Measurements from ENCODE around the gene RET.
"Not testable (repeated sequence)": the region's sequence is repeated elsewhere in the genome, so short reads cannot be mapped to it uniquely, and the experiment has no call there.

Gene RET

DNA sequence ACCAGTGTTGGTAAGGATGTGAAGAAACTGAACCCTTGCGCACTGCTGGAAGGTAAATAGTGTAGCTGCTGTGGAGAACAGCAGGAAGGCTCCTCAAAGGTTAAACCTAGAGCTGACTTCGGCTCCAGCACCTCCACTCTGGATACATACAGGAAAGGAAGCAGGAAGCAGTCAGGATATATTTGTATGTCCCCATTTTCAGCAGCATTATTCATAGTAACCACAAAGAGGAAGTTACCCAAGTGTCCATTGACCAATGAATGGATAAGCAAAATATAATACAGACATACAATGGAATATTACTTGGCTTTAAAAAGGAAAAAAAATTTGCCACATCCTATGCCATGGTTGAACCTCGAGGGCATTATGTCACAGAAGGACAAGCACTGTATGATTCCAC, 15.0 kb downstream of the RET start:
- DNase-seq (ENCODE audit: low spot score): no peak
- TF ChIP-seq, protein P1, sequence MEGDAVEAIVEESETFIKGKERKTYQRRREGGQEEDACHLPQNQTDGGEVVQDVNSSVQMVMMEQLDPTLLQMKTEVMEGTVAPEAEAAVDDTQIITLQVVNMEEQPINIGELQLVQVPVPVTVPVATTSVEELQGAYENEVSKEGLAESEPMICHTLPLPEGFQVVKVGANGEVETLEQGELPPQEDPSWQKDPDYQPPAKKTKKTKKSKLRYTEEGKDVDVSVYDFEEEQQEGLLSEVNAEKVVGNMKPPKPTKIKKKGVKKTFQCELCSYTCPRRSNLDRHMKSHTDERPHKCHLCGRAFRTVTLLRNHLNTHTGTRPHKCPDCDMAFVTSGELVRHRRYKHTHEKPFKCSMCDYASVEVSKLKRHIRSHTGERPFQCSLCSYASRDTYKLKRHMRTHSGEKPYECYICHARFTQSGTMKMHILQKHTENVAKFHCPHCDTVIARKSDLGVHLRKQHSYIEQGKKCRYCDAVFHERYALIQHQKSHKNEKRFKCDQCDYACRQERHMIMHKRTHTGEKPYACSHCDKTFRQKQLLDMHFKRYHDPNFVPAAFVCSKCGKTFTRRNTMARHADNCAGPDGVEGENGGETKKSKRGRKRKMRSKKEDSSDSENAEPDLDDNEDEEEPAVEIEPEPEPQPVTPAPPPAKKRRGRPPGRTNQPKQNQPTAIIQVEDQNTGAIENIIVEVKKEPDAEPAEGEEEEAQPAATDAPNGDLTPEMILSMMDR (IDR thresholded peaks at IDR 0.05; ENCODE audit: extremely low read depth, missing control alignments): no peak

DNA sequence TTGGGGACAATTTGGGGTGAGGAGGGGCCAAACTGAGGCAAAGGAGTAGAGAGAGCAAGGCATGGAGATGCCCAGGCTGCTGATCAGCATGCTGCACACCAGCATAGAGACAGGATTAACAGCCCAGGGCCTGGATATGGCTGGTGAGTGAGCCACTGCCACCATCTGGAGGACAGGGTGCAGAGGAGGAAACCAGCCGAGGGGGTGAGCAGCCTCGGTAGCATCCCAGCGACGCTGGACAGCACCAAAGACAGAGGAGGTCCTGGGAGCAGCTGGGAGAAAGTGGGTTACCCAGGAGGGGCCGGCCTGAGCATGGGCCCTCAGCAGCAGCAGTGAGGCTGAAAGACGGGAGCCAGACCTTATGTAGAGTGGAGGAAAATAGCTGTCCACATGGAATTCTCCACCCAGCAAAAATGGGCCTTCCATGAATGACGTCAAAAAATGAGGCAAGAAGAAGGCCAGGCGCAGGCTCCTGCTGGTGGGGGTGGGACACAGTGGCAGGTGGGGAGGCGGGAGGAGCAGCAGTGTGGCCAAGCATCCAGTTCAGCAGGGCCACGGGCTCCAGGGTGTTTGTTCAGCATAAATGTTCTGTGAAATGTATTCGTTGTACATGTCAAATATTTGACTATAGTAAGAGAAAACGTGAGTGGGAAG, 16.7 kb downstream of the RET start:
- TF ChIP-seq, protein P1 (IDR thresholded peaks at IDR 0.05; ENCODE audit: extremely low read depth, missing control alignments): no peak
- no peak for DNase-seq (ENCODE audit: low spot score)

DNA sequence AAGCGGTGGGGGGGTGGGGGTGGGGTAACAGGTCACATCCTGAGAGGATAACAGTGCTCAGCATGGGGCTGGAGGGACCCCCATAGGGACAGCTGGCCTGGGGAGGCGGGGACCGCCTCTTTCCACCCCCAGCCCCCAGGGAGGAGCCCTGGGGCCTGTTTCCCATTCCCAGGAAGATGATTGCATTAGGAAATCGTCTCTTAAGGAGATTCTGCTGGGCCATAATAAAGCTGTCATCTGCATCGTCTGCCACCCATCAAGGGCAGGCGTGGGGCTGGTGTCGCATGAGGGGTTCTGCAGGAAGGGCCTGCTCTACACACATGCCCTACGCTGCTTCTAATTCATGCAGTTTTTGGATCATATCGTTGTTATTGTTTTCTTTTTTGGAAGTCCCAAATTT, 17.2 kb downstream of the RET start:
- DNase-seq (ENCODE audit: low spot score): no peak
- TF ChIP-seq, protein P1 (IDR thresholded peaks at IDR 0.05; ENCODE audit: extremely low read depth, missing control alignments): no peak

DNA sequence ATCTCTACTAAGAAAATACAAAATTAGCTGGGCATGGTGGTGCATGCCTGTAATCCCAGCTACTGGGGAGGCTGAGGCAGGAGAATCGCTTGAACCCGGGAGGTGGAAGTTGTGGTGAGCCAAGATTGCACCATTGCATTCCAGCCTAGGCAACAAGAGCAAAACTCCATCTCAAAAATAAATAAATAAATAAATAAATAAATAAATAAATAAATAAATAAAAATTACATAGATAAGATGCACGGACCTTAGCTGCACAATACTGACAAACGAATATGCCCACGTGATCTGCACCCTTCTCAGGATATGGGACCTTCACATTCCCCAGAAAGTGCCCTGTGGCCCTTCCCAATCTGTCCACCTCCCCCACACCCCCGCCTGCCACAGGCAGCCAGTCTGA, 22.5 kb downstream of the RET start:
- DNase-seq (ENCODE audit: low spot score): not testable (repeated sequence)

DNA sequence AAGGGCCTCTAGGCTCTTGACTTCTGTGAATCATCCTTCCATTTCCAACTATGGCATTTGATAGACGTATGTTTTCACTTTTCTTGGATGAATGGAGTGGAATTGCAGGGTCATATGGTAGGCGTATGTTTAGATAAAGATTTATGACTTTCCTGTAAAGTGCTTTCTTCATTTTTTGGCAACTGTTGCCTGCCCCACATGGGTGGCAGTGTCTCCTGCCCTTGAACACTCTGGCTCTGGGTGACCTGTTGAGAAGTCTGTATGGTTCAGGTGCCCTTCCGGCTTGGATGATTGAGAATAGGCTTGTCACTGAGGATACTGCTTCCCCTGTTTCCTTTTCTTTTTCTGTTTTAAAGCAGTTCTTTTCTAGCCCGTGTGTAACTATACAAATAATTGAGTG, 23.1 kb downstream of the RET start:
- TF ChIP-seq, protein P1 (IDR thresholded peaks at IDR 0.05; ENCODE audit: extremely low read depth, missing control alignments): no peak
- DNase-seq (ENCODE audit: low spot score): no peak

DNA sequence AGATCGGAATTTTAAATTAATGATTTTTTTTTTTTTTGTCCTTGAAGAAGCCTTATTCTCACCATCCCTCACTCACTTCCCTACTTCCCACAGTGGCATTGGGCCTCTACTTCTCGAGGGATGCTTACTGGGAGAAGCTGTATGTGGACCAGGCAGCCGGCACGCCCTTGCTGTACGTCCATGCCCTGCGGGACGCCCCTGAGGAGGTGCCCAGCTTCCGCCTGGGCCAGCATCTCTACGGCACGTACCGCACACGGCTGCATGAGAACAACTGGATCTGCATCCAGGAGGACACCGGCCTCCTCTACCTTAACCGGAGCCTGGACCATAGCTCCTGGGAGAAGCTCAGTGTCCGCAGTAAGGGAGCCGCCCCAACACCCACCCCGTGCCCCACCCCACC, 23.5 kb downstream of the RET start:
- DNase-seq (ENCODE audit: low spot score): no peak
- TF ChIP-seq, protein P1 (IDR thresholded peaks at IDR 0.05; ENCODE audit: extremely low read depth, missing control alignments): no peak

DNA sequence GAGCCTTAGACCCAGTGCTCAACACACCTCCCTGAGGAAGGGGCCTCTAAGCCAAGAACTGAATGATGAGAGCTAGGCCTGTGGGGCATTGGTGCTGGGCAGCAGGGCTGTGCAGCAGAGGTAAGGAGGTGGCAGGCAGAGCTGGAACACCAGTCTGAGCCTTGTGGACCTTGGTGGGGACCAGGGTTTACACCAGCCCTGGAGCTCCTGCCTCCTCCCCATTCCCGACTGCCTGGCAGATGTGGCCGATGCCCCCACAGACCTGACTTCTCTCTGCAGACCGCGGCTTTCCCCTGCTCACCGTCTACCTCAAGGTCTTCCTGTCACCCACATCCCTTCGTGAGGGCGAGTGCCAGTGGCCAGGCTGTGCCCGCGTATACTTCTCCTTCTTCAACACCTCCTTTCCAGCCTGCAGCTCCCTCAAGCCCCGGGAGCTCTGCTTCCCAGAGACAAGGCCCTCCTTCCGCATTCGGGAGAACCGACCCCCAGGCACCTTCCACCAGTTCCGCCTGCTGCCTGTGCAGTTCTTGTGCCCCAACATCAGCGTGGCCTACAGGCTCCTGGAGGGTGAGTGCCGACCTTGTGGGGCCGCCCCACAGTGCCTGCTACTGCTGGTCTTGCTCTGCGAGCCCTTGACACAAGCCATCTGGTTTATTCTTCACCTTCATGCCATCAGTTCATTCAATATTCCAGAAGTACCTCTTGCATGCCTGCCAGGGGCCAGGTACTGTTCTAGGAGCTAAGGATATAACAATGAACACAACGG, 25.4 kb downstream of the RET start:
- TF ChIP-seq, protein P1 (IDR thresholded peaks at IDR 0.05; ENCODE audit: extremely low read depth, missing control alignments): no peak

More for the DNA sequence above, 25.4 kb downstream of the RET start:
- no peak for DNase-seq (ENCODE audit: low spot score)

Data from GM20000 (cell line).